ENCODE results near the gene TTC4. TPM values are rescaled to one million over a fixed set of nuclear protein-coding genes. Genes with fewer than 3 reads are reported as not detected.

Gene TTC4
- total RNA-seq, 6 experiments from 2014 or later: 8.1 to 19.2 (median 10.0) TPM

DNA sequence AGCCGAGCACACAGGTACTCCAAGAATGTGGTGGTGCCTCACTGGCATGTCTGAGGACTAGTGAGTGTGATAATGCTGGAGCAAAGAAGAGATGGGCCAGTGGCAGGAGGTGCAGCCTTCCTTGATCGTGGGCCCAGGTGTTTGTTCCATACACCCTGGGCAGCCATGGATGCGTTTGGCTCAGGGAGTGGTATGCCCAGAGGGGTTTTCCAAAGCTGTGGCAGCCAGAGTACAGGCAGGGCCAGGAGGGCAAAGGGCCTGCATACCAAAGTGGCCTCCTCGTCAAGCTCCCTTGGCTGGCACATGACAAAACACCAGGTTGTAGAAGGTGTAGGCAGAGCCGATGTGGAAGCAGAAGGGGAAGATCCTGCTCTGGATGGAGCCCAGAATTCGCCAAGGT is 29.6 kb downstream of the TTC4 start:
- DNase-seq (no peak), ATAC-seq (peak in 1 of 4 donors; percentile 75)
- no peak overlapping the region for H3K4me3 ChIP-seq
- intact Hi-C loops (cut with DNase I): no loop called here
- TF ChIP-seq POLR2A (IDR thresholded peaks at IDR 0.05) (no peak), CTCF (IDR thresholded peaks at IDR 0.05) (no peak)
- H3K27me3 ChIP-seq: no peaks in the 10 kb centered on the region
- H3K36me3 ChIP-seq: peaks cover 0 to 21% (median 7%) of the 10 kb centered on the region in 4 donors
- H3K27ac ChIP-seq: no peak overlapping the region
- 56% methylated on average over 3 of the region's 6 CpGs for WGBS (ENCODE audit: insufficient coverage, low coverage, low lambda C conversion rate, missing lambda C conversion rate)
- no peaks in the 10 kb centered on the region for H3K4me1 ChIP-seq
- H3K9me3 ChIP-seq: no peaks in the 10 kb centered on the region

GRCh38 chr1:54745864-54746263 is 30.2 kb downstream of the TTC4 start:
- intact Hi-C loops (cut with DNase I): no loop called here
- H3K36me3 ChIP-seq: peaks cover 0 to 16% (median 5%) of the 10 kb centered on the region in 4 donors
- H3K4me1 ChIP-seq: no peaks in the 10 kb centered on the region
- H3K9me3 ChIP-seq: no peaks in the 10 kb centered on the region
- H3K27ac ChIP-seq: no peak overlapping the region
- 100% methylated on average over 3 of the region's 4 CpGs for WGBS (ENCODE audit: insufficient coverage, low coverage, low lambda C conversion rate, missing lambda C conversion rate)
- no peak for DNase-seq
- no peak for ATAC-seq
- TF ChIP-seq CTCF (IDR thresholded peaks at IDR 0.05) (no peak), POLR2A (IDR thresholded peaks at IDR 0.05) (no peak)
- H3K27me3 ChIP-seq: no peaks in the 10 kb centered on the region
- H3K4me3 ChIP-seq: no peak overlapping the region

- DNase-seq (no peak), ATAC-seq (no peak)
- no peak for TF ChIP-seq CTCF (IDR thresholded peaks at IDR 0.05)
- intact Hi-C loops (cut with DNase I): no loop called here
- H3K36me3 ChIP-seq: no peaks in the 10 kb centered on the region
- H3K27me3 ChIP-seq: no peaks in the 10 kb centered on the region
- no CpG with 5 or more reads among the region's 14 CpGs for WGBS (ENCODE audit: insufficient coverage, low coverage, low lambda C conversion rate, missing lambda C conversion rate)
- H3K4me3 ChIP-seq: no peak overlapping the region
- no peak overlapping the region for H3K27ac ChIP-seq
- no peaks in the 10 kb centered on the region for H3K4me1 ChIP-seq
- H3K9me3 ChIP-seq: no peaks in the 10 kb centered on the region
These were observed 32.6 kb downstream of the TTC4 start for GRCh38 chr1:54748094-54748835.

- intact Hi-C loops (cut with DNase I): no loop called here
- WGBS (ENCODE audit: insufficient coverage, low coverage, low lambda C conversion rate, missing lambda C conversion rate): 79% methylated on average over 3 of the region's 6 CpGs
- TF ChIP-seq CTCF (IDR thresholded peaks at IDR 0.05) (no peak), POLR2A (IDR thresholded peaks at IDR 0.05) (no peak)
These were observed 34.9 kb downstream of the TTC4 start for GRCh38 chr1:54750596-54750995.

More at GRCh38 chr1:54750596-54750995, 34.9 kb downstream of the TTC4 start:
- H3K27me3 ChIP-seq: no peaks in the 10 kb centered on the region
- H3K36me3 ChIP-seq: no peaks in the 10 kb centered on the region
- no peak for ATAC-seq
- H3K4me3 ChIP-seq: no peak overlapping the region
- no peak for DNase-seq
- no peaks in the 10 kb centered on the region for H3K9me3 ChIP-seq
- H3K27ac ChIP-seq: no peak overlapping the region
- no peaks in the 10 kb centered on the region for H3K4me1 ChIP-seq
